Measurements from ENCODE around the gene PNMA1.

GRCh38 chr14:73712540-73713180 lies 1.5 kb downstream of the PNMA1 start:
- no peak for TF ChIP-seq CTCF (IDR thresholded peaks at IDR 0.05; ENCODE audit: poor library complexity, severe bottlenecking)
- no peak for TF ChIP-seq EZH2 (IDR thresholded peaks at IDR 0.05; ENCODE audit: borderline replicate concordance, insufficient read depth, low read length, poor library complexity, severe bottlenecking)
- TF ChIP-seq SMC3 (conservative IDR thresholded peaks at IDR 0.05; ENCODE audit: poor library complexity): no peak
- TF ChIP-seq TAF1 (IDR thresholded peaks at IDR 0.05; ENCODE audit: low read depth): no peak
- TF ChIP-seq RAD21 (conservative IDR thresholded peaks at IDR 0.05): no peak
- no peak for TF ChIP-seq REST (IDR thresholded peaks at IDR 0.05; ENCODE audit: borderline replicate concordance)
